HPDE6-E6E7 (cell line): ENCODE results near the gene DST.
A peak's percentile ranks its signal among the peaks of the same experiment; 100 is the strongest.
"Not testable (repeated sequence)": the region's sequence is repeated elsewhere in the genome, so short reads cannot be mapped to it uniquely, and the experiment has no call there.

Experiments used
- DNase-seq: peaks from one replicate; pipeline ENCODE4 v3.0.0; 2011; ENCODE audit warnings: missing footprints; ENCODE audit errors: extremely low spot score

DST gene

DNA sequence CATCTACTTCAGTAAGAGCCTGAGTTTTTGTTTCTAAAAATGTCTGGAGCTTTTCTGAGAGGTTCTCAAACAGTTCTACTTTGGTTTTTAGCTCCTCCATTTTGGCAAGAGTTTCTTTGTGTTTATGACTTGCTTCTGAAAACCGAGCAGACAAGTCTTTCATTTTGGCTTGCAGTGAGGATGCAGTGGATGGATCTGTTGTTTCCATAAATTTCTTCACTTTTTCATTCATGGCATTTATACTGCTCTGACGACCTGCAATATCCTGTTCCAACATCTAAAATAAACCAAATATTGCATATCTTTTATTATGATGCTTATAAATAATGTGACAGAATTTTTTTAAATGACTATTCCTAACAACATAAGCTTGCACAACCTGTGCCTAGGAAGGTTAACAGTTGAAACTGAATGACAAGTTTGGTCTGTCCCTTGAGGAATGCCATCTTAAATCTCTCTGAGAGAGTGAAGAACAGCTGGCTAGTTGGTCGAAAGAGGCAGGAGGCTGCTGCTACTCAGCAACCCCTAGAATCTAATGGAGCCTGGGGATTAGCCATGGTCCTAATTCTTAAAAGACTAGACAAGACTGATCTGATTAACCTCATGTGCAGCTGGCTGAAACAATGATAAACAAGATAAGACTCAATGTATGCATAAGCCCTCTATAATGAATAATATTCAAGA lies 69.8 kb downstream of the DST start:
- DNase-seq: no peak

DNA sequence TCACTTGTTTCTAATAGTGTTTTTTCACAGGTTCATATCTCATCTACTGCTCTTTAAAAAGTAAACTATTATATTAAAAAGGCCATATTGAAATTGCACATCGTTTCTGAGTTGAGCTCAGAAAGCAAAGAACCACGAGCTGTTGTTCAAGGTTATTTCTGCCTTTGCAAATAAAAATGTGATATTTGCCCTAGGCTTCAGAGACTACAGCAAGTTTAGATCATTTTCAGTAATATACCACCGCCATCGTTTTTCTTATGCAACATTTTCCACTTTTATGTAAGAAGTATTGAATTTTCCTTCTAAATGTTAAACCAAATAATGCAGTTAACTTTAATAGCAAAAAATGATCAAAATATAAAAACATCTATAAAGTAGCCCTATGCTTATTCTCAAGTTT lies 71.1 kb downstream of the DST start:
- DNase-seq: no peak

DNA sequence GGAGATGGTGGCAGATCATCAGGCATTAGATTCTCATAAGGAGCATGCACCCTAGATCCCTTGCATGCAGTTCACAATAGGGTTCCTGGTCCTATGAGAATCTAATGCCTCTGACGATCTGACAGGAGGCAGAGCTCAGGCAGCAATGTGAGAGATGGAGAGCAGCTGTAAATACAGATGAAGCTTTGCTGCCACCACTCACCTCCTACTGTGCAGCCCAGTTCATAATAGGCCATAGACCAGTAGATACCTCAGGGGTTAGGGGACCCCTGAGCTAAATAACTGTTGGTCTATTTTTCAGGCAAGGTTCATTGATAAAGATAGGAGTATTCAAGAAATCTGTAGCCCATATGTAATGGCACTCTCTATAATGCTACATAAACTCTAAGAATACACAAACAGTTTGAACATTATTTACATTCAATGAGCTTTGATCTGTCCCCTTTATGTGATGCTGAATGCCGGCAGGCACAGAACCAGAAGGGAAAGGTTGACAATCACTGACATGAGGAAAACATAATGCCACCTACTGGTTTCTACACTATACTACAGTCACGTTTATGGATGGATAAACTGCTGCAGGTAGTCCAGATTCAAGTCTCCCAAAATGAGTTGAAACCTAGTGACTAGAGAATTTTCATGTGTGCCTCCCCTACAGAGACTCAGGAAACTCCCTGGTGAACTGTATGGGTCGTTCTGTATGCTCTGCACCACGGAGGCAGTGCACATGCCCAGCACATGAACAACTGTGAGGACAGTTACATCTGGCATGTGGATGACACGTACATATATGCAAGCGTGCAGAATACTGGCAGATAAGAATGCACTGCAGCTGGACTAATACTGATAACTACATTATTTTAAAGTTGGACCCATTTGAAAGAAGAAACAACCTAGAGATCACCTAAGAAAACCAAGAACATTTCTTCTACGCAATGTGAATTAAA lies 72.0 kb downstream of the DST start:
- peak; percentile 21 for DNase-seq

DNA sequence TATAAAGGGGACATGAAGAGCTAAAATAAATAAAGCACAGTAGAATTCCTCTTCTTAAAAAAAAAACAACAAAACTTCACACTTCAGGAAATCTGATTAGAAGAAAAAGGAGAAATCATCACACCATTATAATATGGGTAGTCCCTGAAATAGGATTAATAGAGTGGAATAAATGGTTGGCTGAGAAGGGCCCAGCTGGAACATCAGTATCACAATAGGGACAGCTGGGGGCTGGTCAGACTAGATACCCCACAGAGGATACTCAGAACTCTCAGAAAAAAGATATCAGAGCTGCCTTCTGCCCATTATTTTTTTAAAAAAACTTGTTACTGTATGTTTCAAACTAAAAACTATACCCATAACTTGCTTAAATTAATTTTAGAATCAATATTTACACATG lies 75.2 kb downstream of the DST start:
- no peak for DNase-seq

DNA sequence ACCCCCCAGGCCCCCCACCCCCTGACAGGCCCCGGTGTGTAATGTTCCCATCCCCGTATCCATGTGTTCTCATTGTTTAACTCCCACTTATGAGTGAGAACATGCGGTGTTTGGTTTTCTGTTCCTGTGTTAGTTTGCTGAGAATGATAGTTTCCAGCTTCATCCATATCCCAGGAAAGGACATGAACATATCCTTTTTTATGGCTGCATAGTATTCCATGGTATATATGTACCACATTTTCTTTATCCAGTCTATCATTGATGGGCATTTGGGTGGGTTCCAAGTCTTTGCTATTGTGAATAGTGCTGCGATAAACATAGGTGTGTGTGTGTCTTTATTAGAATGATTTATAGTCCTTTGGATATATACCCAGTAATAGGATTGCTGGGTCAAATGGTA lies 80.0 kb downstream of the DST start:
- DNase-seq: not testable (repeated sequence)

DNA sequence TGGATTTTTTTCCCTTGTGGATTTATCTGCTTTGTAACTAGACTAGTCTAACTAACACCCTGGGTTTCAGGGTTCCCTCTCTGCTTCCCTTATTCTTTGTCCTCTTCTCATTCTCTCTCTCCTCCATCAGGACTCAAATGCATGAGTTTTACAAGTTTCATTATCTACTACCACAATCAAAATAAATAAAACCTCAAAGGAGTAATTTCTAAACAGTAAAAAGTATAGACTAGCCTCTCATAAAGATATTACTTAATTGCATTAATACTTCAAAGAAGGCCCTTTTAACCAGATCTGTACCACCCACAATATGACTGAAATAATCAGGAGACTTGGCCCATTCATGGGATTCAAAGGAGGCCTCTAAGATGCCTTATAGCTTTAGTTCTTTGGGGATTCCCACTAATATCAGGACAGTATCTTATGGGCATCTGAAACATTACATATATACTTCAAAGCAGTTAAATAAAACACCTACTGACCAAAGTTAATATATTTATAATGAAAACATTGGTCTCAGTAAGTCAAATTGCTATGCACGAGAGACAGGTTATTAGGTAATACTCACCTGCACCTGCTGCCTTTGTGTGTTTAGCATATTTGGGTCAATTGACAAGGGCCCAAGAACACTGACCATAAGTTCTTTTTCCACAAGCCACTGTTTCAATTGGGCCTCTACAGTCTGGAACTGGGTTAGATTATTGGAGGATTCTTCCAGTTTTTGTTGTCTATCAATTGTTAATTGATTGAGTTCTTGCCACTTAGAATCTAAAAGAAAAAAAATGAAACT lies 85.7 kb downstream of the DST start:
- DNase-seq: no peak

DNA sequence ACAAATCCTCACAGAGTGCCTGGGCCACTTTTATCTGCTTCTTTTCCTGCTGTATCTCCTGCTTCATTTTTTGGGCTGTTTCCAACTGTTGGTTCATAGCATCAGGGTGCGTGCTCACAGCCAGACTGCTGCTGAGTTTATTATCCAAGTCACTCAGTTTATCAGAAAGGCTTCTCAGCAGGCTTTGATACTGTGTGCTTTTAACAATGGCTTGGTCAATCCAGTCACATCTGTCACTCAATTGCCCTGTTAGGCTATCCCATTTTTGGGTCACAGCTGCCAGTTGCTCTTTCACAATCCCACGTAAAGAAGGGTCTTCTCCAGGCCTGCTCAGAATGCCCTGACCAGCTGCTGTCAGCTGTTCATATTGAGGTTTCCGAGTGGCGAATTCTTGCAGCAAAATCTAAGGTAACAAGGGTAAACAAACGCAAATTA lies 87.2 kb downstream of the DST start:
- DNase-seq: no peak

DNA sequence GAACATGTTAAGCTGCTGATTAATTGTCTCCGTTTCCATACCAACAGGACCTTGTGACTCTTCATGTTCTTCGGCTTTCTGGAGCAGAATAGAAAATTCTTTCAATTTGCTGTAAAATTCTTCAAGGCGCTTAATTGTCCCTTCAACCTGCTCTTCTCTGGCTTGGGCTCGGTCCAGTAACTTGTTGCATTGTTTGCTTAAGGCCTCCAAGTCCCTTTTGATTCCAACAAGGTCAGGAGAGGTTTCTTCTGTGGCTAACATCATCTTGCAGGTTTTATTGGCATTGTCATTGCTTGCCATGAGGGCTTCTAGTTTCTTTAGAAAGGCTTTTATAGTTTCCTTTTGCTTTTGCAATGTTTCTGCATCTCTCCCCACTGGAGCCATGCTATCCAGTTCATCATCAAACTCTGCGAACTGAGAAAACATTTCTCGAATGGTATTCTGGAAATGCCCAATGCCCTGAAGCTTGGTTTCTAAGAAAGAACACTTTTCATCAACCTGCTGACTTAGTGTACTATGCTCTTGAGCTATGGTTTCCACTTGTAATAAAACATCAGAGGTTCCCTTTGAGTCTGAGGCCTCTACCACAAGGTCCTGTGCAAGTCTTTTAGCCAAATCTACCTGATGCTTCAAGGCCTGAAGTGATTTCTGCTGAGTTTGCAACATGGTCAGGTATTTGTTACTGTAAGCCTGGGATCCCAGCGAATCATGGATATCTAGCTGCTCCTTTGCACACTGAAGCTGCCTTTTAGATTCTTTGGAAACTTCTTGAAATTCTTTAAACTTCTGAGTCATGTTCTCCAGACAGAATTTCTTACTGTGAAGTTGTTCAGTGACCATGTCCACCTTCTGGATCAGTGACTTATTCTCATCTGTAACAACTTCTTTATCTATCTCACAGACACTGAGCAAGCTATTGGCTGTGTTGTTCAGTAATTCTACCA lies 90.2 kb downstream of the DST start:
- DNase-seq: no peak

DNA sequence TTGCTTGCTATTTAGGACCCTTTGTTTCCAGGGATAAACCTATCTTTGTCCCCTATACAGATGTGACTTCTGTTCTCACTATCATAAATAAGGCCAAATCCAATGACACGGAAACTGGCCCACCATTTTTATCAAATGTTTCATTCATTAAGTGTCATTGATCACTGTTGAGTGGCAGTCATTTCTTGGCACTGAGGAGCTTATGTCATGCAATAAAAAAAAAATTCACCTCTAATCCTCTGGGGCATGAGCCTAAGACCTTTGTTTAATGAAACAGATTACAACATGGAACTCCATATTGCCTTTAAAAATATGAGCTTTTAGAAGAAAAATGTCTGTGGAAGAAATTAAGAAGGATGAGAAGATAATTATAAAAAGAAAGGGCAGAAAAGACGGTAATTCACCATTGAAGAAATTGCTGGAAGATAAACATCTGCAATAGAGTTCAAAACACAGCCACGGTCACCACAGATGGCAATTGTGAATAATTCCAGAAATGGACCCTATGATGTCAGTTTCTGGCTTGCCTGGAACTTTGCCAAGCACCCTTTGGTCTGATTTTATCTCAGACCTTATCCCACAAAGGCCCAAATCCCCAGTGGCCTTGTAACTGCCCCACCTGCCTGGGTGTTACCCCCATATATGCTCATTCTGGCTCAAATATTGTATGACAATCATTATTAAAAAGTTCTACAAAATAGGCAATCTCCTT lies 91.1 kb downstream of the DST start:
- no peak for DNase-seq

DNA sequence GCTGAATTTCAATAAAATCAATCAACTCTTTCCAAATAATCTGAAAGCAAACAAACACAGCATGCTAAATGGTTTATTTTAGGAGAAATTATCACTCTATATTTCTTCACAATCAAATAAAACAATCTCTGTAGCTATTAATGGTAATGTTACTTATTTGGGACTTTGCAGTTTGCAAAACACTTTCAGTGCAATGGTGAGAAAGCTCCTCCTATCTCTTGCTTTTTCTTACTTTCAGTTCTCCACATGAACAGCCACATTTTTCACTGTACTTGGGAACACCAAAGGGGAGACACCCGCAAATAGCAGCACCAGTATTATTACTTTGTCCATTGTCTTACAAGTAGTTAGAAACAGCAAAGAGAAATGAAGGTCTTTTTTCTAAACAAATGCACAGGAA lies 92.4 kb downstream of the DST start:
- DNase-seq: no peak

DNA sequence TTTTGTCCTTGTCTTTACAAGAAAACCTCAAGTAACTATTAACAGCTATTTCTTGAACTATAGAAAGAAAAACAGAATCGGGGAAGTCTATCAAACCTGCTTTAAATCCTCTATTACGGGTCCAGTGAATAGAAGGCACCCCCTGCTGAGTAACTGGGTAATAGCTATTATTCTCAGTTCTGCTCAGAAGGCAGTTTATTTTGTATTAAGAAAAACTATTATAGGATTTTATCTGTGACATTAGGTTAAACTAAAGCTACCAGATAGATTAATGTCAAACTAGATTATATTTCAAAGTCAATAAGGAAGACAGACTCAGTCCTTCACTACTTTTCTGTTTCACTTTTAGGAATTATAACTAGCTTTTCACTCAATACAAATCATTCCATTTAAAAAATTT lies 93.7 kb downstream of the DST start:
- DNase-seq: no peak

DNA sequence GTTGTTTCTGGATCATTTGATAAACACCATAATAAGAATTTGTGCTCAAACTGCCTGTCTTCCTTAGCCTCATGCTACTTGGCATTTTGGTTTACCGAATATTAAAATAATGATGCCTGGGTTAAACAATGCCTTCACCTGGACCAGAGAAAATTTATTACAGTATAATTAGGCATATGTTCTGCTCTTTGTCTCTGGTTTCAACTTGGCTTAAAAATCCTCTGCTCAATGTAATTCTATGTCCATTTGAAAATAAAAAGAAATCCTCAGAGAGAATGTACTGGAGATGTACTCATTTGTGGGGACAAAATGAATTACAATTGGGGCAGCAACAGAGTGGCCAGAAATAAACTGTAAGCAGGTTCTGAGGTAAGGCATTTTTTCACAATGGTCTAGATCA lies 95.0 kb downstream of the DST start:
- DNase-seq: no peak

DNA sequence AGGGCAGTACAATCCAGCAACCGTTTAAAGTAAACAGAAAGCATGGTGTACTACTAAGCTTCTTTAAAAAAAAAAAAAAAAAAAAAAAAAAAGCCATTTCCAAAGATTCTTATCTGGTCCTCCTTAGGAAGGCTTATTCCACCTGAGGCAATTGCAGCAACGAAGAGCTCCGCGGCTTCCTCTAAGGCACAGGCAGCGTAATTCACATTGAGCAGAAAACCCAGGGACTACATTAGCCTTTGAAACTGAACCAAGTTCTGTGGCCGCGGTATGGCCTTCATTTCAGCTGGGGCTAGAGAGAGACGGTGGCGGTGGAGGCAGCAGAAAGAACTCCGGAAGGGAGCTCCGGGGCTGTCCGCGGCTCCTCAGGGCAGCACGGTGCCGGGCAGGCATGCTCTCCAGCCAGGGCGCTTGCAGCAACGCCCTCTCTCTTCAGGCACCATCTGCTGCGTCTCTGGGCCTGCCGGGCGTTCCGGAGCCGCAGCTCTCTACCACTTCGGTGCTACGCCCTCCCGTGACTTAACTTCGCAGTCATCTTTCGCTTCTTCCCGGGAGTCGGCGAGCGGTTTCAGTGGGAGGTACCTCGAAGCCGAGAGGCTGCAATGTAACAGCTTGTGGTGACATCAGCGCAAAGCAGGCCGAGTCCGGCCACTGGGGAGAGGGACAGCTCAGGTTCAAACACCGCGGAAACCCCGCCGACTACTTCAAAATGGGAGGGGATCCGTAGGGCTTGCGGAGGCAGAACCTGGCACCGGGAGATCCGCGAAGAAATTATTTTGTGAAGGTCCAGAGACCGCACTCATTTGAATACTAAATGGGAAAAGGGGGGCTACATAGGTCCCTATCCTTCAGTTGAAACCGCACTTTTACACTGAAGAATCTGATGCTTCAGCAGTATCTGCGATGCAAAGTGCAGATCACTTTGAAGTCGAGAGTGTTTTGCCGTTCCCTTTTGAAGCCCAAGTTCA lies 100.0 kb downstream of the DST start:
- DNase-seq: peak; percentile 83

DNA sequence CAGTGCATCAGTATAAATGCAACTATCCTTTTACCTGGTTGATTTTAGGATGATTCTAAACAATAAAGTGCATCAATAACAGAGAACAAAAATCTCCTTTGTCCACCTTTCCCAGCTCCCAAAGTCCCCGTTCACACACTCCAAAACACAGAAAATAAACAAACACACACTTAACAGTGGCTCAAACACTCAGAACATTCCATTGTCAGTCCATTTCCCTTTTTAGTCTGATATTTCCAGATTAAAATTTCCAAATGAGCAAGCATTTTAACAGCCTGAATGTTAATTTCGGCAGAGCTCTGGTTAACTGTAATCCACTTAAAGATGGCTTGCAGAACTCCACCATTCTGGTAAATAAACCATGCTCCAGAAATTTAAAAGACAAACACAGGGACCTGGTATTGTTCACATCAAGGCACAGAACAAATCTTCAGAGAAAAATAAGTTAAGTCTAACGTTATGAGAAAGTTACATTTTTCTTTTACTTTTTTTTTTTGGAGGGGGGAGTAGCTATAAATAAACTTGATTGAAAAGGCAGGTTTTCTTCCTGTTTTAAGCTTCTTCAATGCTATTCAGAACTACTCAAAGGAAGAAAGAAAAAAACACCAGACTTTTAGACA lies 100.8 kb downstream of the DST start:
- no peak for DNase-seq

DNA sequence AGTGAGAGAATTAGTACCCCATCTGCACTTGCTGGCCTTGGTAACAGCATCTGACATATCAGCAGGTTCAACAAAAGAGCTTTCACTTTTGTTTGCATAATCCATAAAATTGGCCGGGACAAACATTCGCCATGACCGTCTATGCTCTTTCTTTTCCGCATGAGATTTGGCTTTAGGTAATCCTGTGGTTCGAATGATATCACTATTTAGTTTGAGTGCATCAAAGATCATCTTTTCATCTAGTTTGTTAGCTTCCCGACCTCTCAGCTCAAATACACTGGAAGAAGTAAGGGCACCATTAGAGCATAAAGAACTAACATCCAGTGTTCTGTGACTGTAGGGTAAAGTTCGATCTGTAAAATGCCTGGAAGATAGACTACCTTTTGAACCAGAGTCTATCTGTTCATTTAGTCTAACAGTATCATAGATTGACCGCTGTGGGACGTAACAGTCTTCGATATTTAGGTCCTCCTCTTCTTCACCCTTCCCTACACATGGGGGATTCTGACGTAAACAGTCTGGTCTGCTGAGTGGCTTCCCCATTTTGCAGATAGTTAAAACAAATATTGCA lies 101.6 kb downstream of the DST start:
- DNase-seq: peak; percentile 5

DNA sequence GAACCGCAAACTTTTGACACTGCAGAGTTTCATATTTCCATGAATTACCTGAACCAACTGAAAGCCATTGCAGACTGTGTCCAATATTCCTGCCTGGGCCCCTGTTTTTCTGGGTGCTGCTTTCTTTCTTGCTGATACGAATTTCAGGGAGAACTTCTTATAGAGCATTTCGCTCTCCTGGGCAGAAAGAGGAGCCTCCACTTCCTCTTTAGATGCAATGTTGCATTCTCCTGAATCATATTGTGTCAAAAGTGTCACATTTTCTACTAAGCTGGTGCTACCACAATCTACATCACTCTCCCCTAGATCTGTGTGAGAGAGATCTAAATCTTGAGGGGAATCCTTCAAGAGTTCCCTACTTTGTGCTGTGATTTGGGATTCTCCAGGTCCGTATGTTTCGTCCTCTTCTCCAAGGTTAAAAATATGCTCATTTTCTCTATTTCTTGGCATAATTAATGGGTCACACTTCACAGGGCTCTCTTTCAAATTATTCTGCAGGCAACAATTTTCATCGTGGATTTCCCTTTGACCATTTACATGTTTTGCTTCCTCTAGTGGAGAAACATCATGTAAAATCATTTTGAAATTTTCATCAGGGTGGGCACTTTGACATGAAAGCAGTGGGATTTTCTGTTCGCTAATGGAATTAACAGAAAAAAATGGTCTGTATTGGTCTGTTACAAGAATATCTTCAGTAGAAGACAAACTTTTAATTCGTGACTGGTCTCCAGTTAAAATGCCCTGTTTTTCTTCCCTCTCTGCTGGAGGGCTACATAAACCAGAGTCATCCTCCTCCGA lies 102.3 kb downstream of the DST start:
- no peak for DNase-seq

DNA sequence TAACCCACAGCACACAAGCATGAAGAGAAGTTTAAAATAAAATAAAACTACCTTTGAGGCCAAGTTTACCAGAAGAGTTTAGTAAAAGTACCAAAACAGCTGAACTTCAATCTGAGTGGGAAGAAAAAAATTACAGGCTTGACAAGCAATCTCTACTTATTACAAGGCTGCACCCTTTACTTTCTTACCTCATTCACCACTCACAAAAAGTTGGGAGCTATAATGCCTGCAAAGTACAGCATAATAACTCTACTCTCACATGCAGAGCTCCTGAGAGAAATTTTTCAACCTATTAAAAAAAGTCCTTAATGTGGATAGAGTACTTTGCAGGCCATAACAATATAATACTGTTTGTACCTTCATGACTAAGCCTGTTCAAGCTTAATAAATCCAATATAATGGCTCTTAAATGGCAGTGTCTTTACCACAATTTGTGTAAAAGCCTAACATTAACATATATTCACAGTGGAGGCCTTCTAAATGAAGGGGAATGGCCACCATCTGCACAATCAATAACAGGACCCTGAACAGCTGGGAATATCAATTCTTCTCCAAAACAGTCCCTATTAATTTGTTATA lies 103.1 kb downstream of the DST start:
- DNase-seq: no peak
